NK-92 (cell line): ENCODE results near the gene MFAP1.
"Not testable (repeated sequence)": the region's sequence is repeated elsewhere in the genome, so short reads cannot be mapped to it uniquely, and the experiment has no call there.

Source experiments
- DNase-seq: peaks from one replicate; lab custom pipeline; 2025; ENCODE audit not compliant: unreplicated experiment; lab: John Stamatoyannopoulos, UW

Gene MFAP1

GRCh38 chr15:43824302-43825246 lies at the start of gene MFAP1:
Gene MFAP1, minus strand, starts transcription at chr15:43824690. Its CDS starts 121 bp downstream, at chr15:43824569.
- DNase-seq: peak; percentile 77

- no peak for DNase-seq
These were observed 49.2 kb upstream of the MFAP1 start for GRCh38 chr15:43873651-43874050.

- DNase-seq: no peak
These were observed 48.0 kb upstream of the MFAP1 start for GRCh38 chr15:43872416-43873020.

- no peak for DNase-seq
These were observed 47.3 kb upstream of the MFAP1 start for GRCh38 chr15:43871835-43872234.

- DNase-seq: no peak
These were observed 43.9 kb upstream of the MFAP1 start for GRCh38 chr15:43868406-43868805.

GRCh38 chr15:43867096-43867495 lies 42.6 kb upstream of the MFAP1 start:
- no peak for DNase-seq

GRCh38 chr15:43866636-43867035 lies 42.1 kb upstream of the MFAP1 start:
- not testable (repeated sequence) for DNase-seq

GRCh38 chr15:43859546-43859945 lies 35.1 kb upstream of the MFAP1 start:
- no peak for DNase-seq

GRCh38 chr15:43854801-43855200 lies 30.3 kb upstream of the MFAP1 start:
- no peak for DNase-seq

GRCh38 chr15:43852607-43853006 lies 28.1 kb upstream of the MFAP1 start:
- no peak for DNase-seq

GRCh38 chr15:43851251-43851650 lies 26.8 kb upstream of the MFAP1 start:
- no peak for DNase-seq

- DNase-seq: no peak
These were observed 20.9 kb upstream of the MFAP1 start for GRCh38 chr15:43845421-43845820.

- not testable (repeated sequence) for DNase-seq
These were observed 8.0 kb upstream of the MFAP1 start for GRCh38 chr15:43832485-43832884.

- DNase-seq: not testable (repeated sequence)
These were observed 7.1 kb upstream of the MFAP1 start for GRCh38 chr15:43831519-43832052.

GRCh38 chr15:43830691-43831275 lies 6.3 kb upstream of the MFAP1 start:
- not testable (repeated sequence) for DNase-seq

GRCh38 chr15:43829951-43830540 lies 5.6 kb upstream of the MFAP1 start:
- not testable (repeated sequence) for DNase-seq

GRCh38 chr15:43828061-43828657 lies 3.7 kb upstream of the MFAP1 start:
- no peak for DNase-seq

- no peak for DNase-seq
These were observed 2.2 kb upstream of the MFAP1 start, which contains the start of gene WDR76 for GRCh38 chr15:43826508-43827341. Gene WDR76, plus strand, starts transcription at chr15:43827002. Its CDS starts 31 bp downstream, at chr15:43827033.

- DNase-seq: no peak
These were observed 1.6 kb upstream of the MFAP1 start for GRCh38 chr15:43826029-43826507.

GRCh38 chr15:43825305-43825704 lies 815 bp upstream of the MFAP1 start:
- not testable (repeated sequence) for DNase-seq
